Activated T-helper 17 cell treated with anti-CD3 and anti-CD28 coated beads, Interleukin-2, amount 50 U/mL, for 72 hours (primary cell): Measurements from ENCODE around the gene CACNB4. TPM values are rescaled to one million over a fixed set of nuclear protein-coding genes. Genes with fewer than 3 reads are reported as not detected.
A peak's percentile ranks its signal among the peaks of the same experiment; 100 is the strongest.
"Not testable (repeated sequence)": the region's sequence is repeated elsewhere in the genome, so short reads cannot be mapped to it uniquely, and the experiment has no call there.

ENCODE experiments used
- ATAC-seq: fragments of 150-1000 bp; cut with Tn5 transposase; replicated peaks from 2 replicates; pipeline ENCODE4 v1.10.0; 2021; ENCODE audit warnings: mild to moderate bottlenecking, moderate library complexity
- H3K27ac Mint-ChIP-seq: one replicate; pipeline ENCODE4 v1.8.0; 2022; ENCODE audit warnings: mixed read lengths
- H3K27me3 Mint-ChIP-seq: one replicate; pipeline ENCODE4 v1.8.0; 2022; ENCODE audit warnings: mixed read lengths
- H3K36me3 Mint-ChIP-seq: one replicate; pipeline ENCODE4 v1.8.0; 2022; ENCODE audit warnings: low read depth, mild to moderate bottlenecking, mixed read lengths
- H3K4me1 Mint-ChIP-seq: one replicate; pipeline ENCODE4 v1.8.0; 2022; ENCODE audit warnings: mixed read lengths
- H3K4me3 Mint-ChIP-seq: one replicate; pipeline ENCODE4 v1.8.0; 2022; ENCODE audit warnings: mild to moderate bottlenecking, mixed read lengths
- H3K9me3 Mint-ChIP-seq: one replicate; pipeline ENCODE4 v1.8.0; 2022; ENCODE audit warnings: mixed read lengths
- total RNA-seq, 2 donors: library from RNA; stranded (reverse); gene quantifications; one replicate each; pipeline ENCODE4 v1.2.3, GENCODE V29; 2022

The CACNB4 gene
- total RNA-seq, 2 donors from 2014 or later, result 0.16 to 0.32 TPM

- Mint-ChIP-seq H3K27me3 (no peaks in the 10 kb centered on the region), H3K9me3 (no peaks in the 10 kb centered on the region), H3K27ac (no peak overlapping the region), H3K36me3 (no peaks in the 10 kb centered on the region), H3K4me3 (no peak overlapping the region), H3K4me1 (no peaks in the 10 kb centered on the region)
- no peak for ATAC-seq
Observed at GRCh38 chr2:151904021-151904420, 194.8 kb downstream of the CACNB4 start.

GRCh38 chr2:151902829-151903228 is 196.0 kb downstream of the CACNB4 start:
- H3K36me3 Mint-ChIP-seq, result no peaks in the 10 kb centered on the region
- no peaks in the 10 kb centered on the region for H3K9me3 Mint-ChIP-seq
- H3K27ac Mint-ChIP-seq, result no peak overlapping the region
- H3K27me3 Mint-ChIP-seq, result no peaks in the 10 kb centered on the region
- ATAC-seq, result no peak
- no peak overlapping the region for H3K4me3 Mint-ChIP-seq
- H3K4me1 Mint-ChIP-seq, result no peaks in the 10 kb centered on the region

GRCh38 chr2:151900331-151900730 is 198.5 kb downstream of the CACNB4 start:
- no peaks in the 10 kb centered on the region for H3K27me3 Mint-ChIP-seq
- no peak overlapping the region for H3K27ac Mint-ChIP-seq
- H3K4me3 Mint-ChIP-seq, result no peak overlapping the region
- H3K4me1 Mint-ChIP-seq, result no peaks in the 10 kb centered on the region
- H3K36me3 Mint-ChIP-seq, result no peaks in the 10 kb centered on the region
- H3K9me3 Mint-ChIP-seq, result no peaks in the 10 kb centered on the region
- no peak for ATAC-seq

- Mint-ChIP-seq H3K36me3 (no peaks in the 10 kb centered on the region), H3K4me1 (no peaks in the 10 kb centered on the region), H3K4me3 (no peak overlapping the region), H3K27ac (no peak overlapping the region), H3K9me3 (peaks cover 7% of the 10 kb centered on the region), H3K27me3 (no peaks in the 10 kb centered on the region)
- ATAC-seq, result no peak
Observed at GRCh38 chr2:151899156-151899555, 199.7 kb downstream of the CACNB4 start.

- Mint-ChIP-seq H3K36me3 (no peaks in the 10 kb centered on the region), H3K27ac (no peak overlapping the region), H3K27me3 (peaks cover 5% of the 10 kb centered on the region), H3K4me1 (no peaks in the 10 kb centered on the region), H3K9me3 (peaks cover 7% of the 10 kb centered on the region), H3K4me3 (no peak overlapping the region)
- ATAC-seq, result no peak
Observed at GRCh38 chr2:151891566-151892194, 207.2 kb downstream of the CACNB4 start.

- Mint-ChIP-seq H3K9me3 (no peaks in the 10 kb centered on the region), H3K27ac (no peak overlapping the region), H3K4me1 (no peaks in the 10 kb centered on the region), H3K27me3 (peaks cover 5% of the 10 kb centered on the region), H3K36me3 (no peaks in the 10 kb centered on the region), H3K4me3 (no peak overlapping the region)
- ATAC-seq, result no peak
Observed at GRCh38 chr2:151887164-151887563, 211.7 kb downstream of the CACNB4 start.

GRCh38 chr2:151886241-151886640 is 212.6 kb downstream of the CACNB4 start:
- no peak overlapping the region for H3K4me3 Mint-ChIP-seq
- no peaks in the 10 kb centered on the region for H3K4me1 Mint-ChIP-seq
- H3K36me3 Mint-ChIP-seq, result no peaks in the 10 kb centered on the region
- H3K27me3 Mint-ChIP-seq, result peaks cover 5% of the 10 kb centered on the region
- no peaks in the 10 kb centered on the region for H3K9me3 Mint-ChIP-seq
- no peak overlapping the region for H3K27ac Mint-ChIP-seq
- no peak for ATAC-seq

GRCh38 chr2:151882786-151883445 is 215.9 kb downstream of the CACNB4 start:
- no peak for ATAC-seq
- Mint-ChIP-seq H3K27me3 (no peaks in the 10 kb centered on the region), H3K4me3 (no peak overlapping the region), H3K36me3 (no peaks in the 10 kb centered on the region), H3K9me3 (no peaks in the 10 kb centered on the region), H3K27ac (no peak overlapping the region), H3K4me1 (peaks cover 5% of the 10 kb centered on the region)

GRCh38 chr2:151881342-151881741 is 217.5 kb downstream of the CACNB4 start:
- Mint-ChIP-seq H3K4me3 (no peak overlapping the region), H3K9me3 (no peaks in the 10 kb centered on the region), H3K27ac (no peak overlapping the region), H3K36me3 (no peaks in the 10 kb centered on the region), H3K4me1 (peaks cover 5% of the 10 kb centered on the region), H3K27me3 (no peaks in the 10 kb centered on the region)
- no peak for ATAC-seq

- H3K4me1 Mint-ChIP-seq, result peaks cover 5% of the 10 kb centered on the region
Observed at GRCh38 chr2:151880586-151880985, 218.3 kb downstream of the CACNB4 start.

GRCh38 chr2:151878655-151879563 is 219.9 kb downstream of the CACNB4 start:
- H3K9me3 Mint-ChIP-seq, result no peaks in the 10 kb centered on the region
- H3K27me3 Mint-ChIP-seq, result no peaks in the 10 kb centered on the region
- no peak overlapping the region for H3K4me3 Mint-ChIP-seq
- H3K4me1 Mint-ChIP-seq, result peaks cover 5% of the 10 kb centered on the region
- H3K27ac Mint-ChIP-seq, result peak overlapping the region; percentile 85
- no peaks in the 10 kb centered on the region for H3K36me3 Mint-ChIP-seq
- peak; percentile 82 for ATAC-seq

More at GRCh38 chr2:151880586-151880985, 218.3 kb downstream of the CACNB4 start:
- no peak overlapping the region for H3K27ac Mint-ChIP-seq
- H3K9me3 Mint-ChIP-seq, result no peaks in the 10 kb centered on the region
- no peaks in the 10 kb centered on the region for H3K36me3 Mint-ChIP-seq
- no peak overlapping the region for H3K4me3 Mint-ChIP-seq
- ATAC-seq, result no peak
- no peaks in the 10 kb centered on the region for H3K27me3 Mint-ChIP-seq

- no peak overlapping the region for H3K27ac Mint-ChIP-seq
- no peak for ATAC-seq
- H3K4me3 Mint-ChIP-seq, result no peak overlapping the region
- peaks cover 5% of the 10 kb centered on the region for H3K4me1 Mint-ChIP-seq
- no peaks in the 10 kb centered on the region for H3K27me3 Mint-ChIP-seq
- H3K9me3 Mint-ChIP-seq, result no peaks in the 10 kb centered on the region
- no peaks in the 10 kb centered on the region for H3K36me3 Mint-ChIP-seq
Observed at GRCh38 chr2:151878204-151878603, 220.6 kb downstream of the CACNB4 start.

GRCh38 chr2:151875631-151876030 is 223.2 kb downstream of the CACNB4 start:
- not testable (repeated sequence) for H3K4me1 Mint-ChIP-seq, H3K27me3 Mint-ChIP-seq, H3K36me3 Mint-ChIP-seq, H3K4me3 Mint-ChIP-seq, H3K9me3 Mint-ChIP-seq, H3K27ac Mint-ChIP-seq, ATAC-seq

GRCh38 chr2:151872463-151872862 is 226.4 kb downstream of the CACNB4 start:
- Mint-ChIP-seq H3K36me3 (no peaks in the 10 kb centered on the region), H3K4me3 (no peak overlapping the region), H3K27ac (no peak overlapping the region), H3K9me3 (no peaks in the 10 kb centered on the region), H3K4me1 (no peaks in the 10 kb centered on the region), H3K27me3 (peaks cover 4% of the 10 kb centered on the region)
- ATAC-seq, result no peak

- Mint-ChIP-seq H3K9me3 (no peaks in the 10 kb centered on the region), H3K4me3 (no peak overlapping the region), H3K36me3 (no peaks in the 10 kb centered on the region), H3K27me3 (peaks cover 9% of the 10 kb centered on the region), H3K27ac (no peak overlapping the region), H3K4me1 (no peaks in the 10 kb centered on the region)
- no peak for ATAC-seq
Observed at GRCh38 chr2:151869291-151869690, 229.6 kb downstream of the CACNB4 start.
